ENCODE measurements around the gene CEACAM7. TPM values are rescaled to one million over a fixed set of nuclear protein-coding genes. Genes with fewer than 3 reads are reported as not detected.

The CEACAM7 gene
- total RNA-seq, 1 donor: not detected

DNA sequence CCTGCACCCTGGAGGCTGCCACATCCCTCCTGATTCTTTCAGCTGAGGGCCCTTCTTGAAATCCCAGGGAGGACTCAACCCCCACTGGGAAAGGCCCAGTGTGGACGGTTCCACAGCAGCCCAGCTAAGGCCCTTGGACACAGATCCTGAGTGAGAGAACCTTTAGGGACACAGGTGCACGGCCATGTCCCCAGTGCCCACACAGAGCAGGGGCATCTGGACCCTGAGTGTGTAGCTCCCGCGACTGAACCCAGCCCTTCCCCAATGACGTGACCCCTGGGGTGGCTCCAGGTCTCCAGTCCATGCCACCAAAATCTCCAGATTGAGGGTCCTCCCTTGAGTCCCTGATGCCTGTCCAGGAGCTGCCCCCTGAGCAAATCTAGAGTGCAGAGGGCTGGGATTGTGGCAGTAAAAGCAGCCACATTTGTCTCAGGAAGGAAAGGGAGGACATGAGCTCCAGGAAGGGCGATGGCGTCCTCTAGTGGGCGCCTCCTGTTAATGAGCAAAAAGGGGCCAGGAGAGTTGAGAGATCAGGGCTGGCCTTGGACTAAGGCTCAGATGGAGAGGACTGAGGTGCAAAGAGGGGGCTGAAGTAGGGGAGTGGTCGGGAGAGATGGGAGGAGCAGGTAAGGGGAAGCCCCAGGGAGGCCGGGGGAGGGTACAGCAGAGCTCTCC lies 13.5 kb upstream of the CEACAM7 start:
- peak in 1 of 3 donors; percentile 34 for DNase-seq (ENCODE audit: low read depth in 2 of 3, low spot score in 2 of 3)

- no peak for DNase-seq (ENCODE audit: low read depth in 2 of 3, low spot score in 2 of 3)
These were observed 12.5 kb upstream of the CEACAM7 start for GRCh38 chr19:41700381-41701195.

GRCh38 chr19:41699968-41700323 lies 11.9 kb upstream of the CEACAM7 start:
- no peak for DNase-seq (ENCODE audit: low read depth in 2 of 3, low spot score in 2 of 3)

- DNase-seq (ENCODE audit: low read depth in 2 of 3, low spot score in 2 of 3): no peak
These were observed 11.3 kb upstream of the CEACAM7 start for GRCh38 chr19:41699231-41699967.

DNA sequence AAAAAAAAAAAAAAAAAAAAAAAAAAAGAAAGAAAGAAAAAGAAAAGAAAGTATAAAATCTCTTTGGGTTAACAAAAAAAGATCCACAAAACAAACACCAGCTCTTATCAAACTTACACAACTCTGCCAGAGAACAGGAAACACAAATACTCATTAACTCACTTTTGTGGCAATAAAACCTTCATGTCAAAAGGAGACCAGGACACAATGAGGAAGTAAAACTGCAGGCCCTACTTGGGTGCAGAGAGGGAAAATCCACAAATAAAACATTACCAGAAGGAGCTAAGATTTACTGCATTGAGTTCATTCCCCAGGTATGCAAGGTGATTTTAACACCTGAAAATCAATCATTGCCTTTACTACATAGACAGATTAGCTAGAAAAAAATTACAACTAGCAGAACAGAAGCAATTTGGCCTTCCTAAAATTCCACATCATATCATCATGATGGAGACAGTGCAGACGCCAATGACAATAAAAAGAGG lies 10.7 kb upstream of the CEACAM7 start:
- peak in 1 of 3 donors; percentile 72 for DNase-seq (ENCODE audit: low read depth in 2 of 3, low spot score in 2 of 3)

DNA sequence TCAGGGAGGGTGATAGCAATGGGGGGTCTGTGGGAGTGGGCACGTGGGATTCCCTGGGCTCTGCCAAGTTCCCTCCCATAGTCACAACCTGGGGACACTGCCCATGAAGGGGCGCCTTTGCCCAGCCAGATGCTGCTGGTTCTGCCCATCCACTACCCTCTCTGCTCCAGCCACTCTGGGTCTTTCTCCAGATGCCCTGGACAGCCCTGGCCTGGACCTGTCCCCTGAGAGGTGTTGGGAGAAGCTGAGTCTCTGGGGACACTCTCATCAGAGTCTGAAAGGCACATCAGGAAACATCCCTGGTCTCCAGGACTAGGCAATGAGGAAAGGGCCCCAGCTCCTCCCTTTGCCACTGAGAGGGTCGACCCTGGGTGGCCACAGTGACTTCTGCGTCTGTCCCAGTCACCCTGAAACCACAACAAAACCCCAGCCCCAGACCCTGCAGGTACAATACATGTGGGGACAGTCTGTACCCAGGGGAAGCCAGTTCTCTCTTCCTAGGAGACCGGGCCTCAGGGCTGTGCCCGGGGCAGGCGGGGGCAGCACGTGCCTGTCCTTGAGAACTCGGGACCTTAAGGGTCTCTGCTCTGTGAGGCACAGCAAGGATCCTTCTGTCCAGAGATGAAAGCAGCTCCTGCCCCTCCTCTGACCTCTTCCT lies 9.3 kb upstream of the CEACAM7 start:
- DNase-seq (ENCODE audit: low read depth in 2 of 3, low spot score in 2 of 3): no peak

DNA sequence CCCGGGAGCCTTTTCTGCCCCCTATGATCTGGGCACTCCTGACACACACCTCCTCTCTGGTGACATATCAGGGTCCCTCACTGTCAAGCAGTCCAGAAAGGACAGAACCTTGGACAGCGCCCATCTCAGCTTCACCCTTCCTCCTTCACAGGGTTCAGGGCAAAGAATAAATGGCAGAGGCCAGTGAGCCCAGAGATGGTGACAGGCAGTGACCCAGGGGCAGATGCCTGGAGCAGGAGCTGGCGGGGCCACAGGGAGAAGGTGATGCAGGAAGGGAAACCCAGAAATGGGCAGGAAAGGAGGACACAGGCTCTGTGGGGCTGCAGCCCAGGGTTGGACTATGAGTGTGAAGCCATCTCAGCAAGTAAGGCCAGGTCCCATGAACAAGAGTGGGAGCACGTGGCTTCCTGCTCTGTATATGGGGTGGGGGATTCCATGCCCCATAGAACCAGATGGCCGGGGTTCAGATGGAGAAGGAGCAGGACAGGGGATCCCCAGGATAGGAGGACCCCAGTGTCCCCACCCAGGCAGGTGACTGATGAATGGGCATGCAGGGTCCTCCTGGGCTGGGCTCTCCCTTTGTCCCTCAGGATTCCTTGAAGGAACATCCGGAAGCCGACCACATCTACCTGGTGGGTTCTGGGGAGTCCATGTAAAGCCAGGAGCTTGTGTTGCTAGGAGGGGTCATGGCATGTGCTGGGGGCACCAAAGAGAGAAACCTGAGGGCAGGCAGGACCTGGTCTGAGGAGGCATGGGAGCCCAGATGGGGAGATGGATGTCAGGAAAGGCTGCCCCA lies 8.5 kb upstream of the CEACAM7 start:
- peak in 2 of 3 donors; percentile 50 to 75 for DNase-seq (ENCODE audit: low read depth in 2 of 3, low spot score in 2 of 3)

GRCh38 chr19:41695745-41696144 lies 7.7 kb upstream of the CEACAM7 start:
- no peak for DNase-seq (ENCODE audit: low read depth in 2 of 3, low spot score in 2 of 3)

GRCh38 chr19:41694831-41695635 lies 7.0 kb upstream of the CEACAM7 start:
- no peak for DNase-seq (ENCODE audit: low read depth in 2 of 3, low spot score in 2 of 3)

DNA sequence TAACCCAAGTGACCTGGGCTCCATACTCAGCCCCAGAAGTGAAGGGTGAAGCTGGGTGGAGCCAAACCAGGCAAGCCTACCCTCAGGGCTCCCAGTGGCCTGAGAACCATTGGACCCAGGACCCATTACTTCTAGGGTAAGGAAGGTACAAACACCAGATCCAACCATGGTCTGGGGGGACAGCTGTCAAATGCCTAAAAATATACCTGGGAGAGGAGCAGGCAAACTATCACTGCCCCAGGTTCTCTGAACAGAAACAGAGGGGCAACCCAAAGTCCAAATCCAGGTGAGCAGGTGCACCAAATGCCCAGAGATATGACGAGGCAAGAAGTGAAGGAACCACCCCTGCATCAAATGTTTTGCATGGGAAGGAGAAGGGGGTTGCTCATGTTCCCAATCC lies 6.1 kb upstream of the CEACAM7 start:
- DNase-seq (ENCODE audit: low read depth in 2 of 3, low spot score in 2 of 3): no peak

DNA sequence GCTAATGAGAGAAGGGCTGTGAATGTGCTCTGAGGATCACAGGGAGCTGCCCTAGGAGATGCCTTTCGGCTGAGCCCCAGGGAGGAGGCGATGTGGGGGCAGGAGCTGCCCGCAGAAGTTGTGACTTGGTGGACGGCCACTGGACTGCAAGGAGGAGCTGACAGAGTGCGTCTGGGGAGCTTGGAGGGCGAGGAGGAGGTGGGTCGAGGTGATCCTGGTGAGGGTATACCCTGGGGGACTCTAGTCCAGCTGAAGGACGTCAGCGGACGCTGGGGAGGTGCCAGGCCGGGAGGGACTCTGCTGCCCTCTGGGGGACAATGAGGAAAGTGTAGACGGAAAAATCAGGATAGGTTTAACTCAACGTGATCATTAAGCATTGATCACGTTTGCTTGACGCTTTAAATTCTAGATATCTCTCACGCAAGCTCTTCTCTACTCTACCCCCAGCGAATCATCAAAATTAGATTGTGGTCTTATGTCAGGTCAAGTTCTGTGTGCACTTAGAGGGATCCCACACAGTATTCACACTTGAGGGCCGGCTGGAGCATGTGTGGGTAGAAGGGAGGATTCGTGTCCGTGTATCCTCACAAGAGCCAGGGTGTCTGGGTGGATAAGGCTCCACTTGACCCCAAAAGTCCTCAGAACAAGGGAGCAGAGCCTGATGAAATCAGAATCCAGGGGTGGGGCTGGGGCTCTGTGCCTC lies 3.3 kb upstream of the CEACAM7 start:
- DNase-seq (ENCODE audit: low read depth in 2 of 3, low spot score in 2 of 3): peak in 1 of 3 donors; percentile 21

- DNase-seq (ENCODE audit: low read depth in 2 of 3, low spot score in 2 of 3): no peak
These were observed 2.7 kb upstream of the CEACAM7 start for GRCh38 chr19:41690801-41691065.

DNA sequence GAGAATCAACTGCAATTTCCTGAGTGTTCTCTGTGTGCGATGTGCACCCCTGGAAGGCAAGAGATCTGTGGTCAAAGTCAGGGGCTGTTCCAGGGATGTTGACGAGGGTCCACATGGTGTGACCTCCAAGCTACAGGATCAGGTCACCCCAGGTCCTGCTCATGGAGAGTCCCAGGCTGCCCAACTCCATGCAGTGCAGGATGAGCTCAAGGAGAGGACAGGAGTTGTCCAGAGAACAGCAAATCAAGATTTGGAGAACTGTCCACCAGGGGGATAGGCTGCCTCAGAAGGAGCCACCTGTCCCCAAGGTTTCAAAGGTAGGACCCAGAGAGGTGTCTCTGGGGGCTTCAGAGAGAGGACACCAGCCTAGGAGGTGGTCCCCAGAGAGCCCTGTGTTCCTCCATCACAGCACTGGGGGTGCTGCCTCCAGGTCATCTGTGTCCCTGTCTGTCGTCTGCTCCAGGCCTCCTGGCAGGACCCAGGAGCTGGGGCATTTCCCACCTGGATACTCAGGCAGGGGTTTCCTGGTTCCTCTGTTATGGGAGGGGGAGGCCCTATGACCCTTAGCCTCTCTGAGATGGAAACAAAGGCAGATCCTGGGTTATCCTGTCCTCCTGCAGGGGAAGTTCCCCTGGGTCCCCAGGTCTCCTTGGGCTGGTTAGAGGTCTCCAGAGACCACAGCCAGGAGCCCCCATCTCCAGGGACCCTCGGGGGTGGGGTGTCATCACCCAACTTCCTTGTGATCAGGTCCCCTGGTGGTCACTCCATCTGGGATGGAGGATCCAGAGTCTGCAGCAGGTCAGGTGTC lies 2.1 kb upstream of the CEACAM7 start:
- DNase-seq (ENCODE audit: low read depth in 2 of 3, low spot score in 2 of 3): no peak

DNA sequence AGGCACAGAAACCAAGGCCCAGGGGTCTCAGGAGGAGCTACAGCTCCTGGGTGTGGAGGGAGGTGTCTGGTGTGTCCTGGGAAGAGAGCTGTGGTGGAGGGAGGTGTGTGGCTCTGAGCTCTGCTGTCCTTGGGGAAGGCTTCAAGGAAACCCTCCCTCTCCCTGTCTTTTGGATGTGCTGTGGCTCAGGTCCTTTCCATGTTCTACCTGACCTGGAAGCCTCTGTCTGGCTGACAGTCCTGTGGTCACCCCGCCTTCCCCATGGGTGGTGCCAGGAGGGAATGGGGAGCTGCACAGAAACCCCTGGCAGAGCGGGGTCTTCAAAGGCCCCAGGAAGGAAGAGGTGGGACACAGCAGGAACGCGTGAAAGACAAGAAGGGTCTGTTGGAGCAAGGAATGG lies 617 bp upstream of the CEACAM7 start:
- no peak for DNase-seq (ENCODE audit: low read depth in 2 of 3, low spot score in 2 of 3)

GRCh38 chr19:41687419-41687818 lies 651 bp downstream of the CEACAM7 start:
- DNase-seq (ENCODE audit: low read depth in 2 of 3, low spot score in 2 of 3): no peak

GRCh38 chr19:41682437-41682836 lies 5.6 kb downstream of the CEACAM7 start:
- no peak for DNase-seq (ENCODE audit: low read depth in 2 of 3, low spot score in 2 of 3)

DNA sequence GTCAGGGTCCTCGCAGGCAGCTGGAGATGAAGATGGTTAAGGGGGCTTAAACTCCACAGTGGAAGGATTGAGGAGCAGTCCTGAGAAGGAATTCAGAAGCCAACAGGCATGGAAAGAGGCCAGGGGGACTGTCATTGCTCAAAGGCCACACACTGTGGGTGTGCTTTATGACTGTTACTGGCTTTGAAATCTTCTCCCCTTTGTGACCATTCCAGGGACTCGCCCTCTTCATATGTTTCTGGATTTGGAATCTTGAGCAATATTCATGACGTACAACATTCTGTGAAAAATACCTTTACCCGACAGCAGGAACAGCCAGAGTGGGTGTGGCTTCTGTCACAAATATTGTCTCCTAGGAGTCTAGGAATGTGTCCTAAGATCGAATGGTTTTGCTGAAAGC lies 16.6 kb downstream of the CEACAM7 start:
- DNase-seq (ENCODE audit: low read depth in 2 of 3, low spot score in 2 of 3): no peak

- no peak for DNase-seq (ENCODE audit: low read depth in 2 of 3, low spot score in 2 of 3)
These were observed 17.3 kb downstream of the CEACAM7 start for GRCh38 chr19:41670755-41671154.

All from hematopoietic multipotent progenitor cell (in vitro differentiated cells).